Fibroblast of mammary gland (primary cell): Measurements from ENCODE around the gene FHIT.

Source experiments
- DNase-seq: peaks from one replicate; pipeline ENCODE4 v3.0.0-alpha.2; 2010; ENCODE audit warnings: low read depth
- H3K4me3 ChIP-seq: 2 replicates; pipeline ENCODE4 v1.5.1; 2011; ENCODE audit warnings: low read depth, mild to moderate bottlenecking, low read length, moderate library complexity; ENCODE audit not compliant: control insufficient read depth
- CTCF ChIP-seq: conservative IDR thresholded peaks from 2 replicates; pipeline ENCODE4 v1.5.1; 2011; ENCODE audit warnings: low read depth, low read length, inconsistent platforms; ENCODE audit not compliant: control insufficient read depth, insufficient read depth

FHIT gene

GRCh38 chr3:61092870-61093269 lies 158.4 kb downstream of the FHIT start:
- no peak for DNase-seq
- no peak for TF ChIP-seq CTCF
- H3K4me3 ChIP-seq: no peak overlapping the region

- no peak for DNase-seq
- TF ChIP-seq CTCF: no peak
- H3K4me3 ChIP-seq: no peak overlapping the region
Measured at GRCh38 chr3:61090389-61091169, 160.7 kb downstream of the FHIT start.

- DNase-seq: no peak
- TF ChIP-seq CTCF: no peak
- no peak overlapping the region for H3K4me3 ChIP-seq
Measured at GRCh38 chr3:61087465-61087864, 163.8 kb downstream of the FHIT start.

GRCh38 chr3:61081554-61081953 lies 169.7 kb downstream of the FHIT start:
- H3K4me3 ChIP-seq: no peak overlapping the region
- TF ChIP-seq CTCF: no peak
- no peak for DNase-seq

- no peak for DNase-seq
- H3K4me3 ChIP-seq: no peak overlapping the region
- no peak for TF ChIP-seq CTCF
Measured at GRCh38 chr3:61080737-61081445, 170.4 kb downstream of the FHIT start.

- no peak for DNase-seq
- H3K4me3 ChIP-seq: no peak overlapping the region
- TF ChIP-seq CTCF: no peak
Measured at GRCh38 chr3:61078048-61078752, 173.1 kb downstream of the FHIT start.
